ENCODE results near the gene PCMT1. TPM values are rescaled to one million over a fixed set of nuclear protein-coding genes. Genes with fewer than 3 reads are reported as not detected.

PCMT1 gene
- total RNA-seq, 1 experiment from 2014 or later = 115 TPM

- no peaks in the 10 kb centered on the region for H3K9me3 ChIP-seq (ENCODE audit: low read depth, low read length, poor library complexity, severe bottlenecking)
- BruUV-seq (replicated peaks) = no TSS peak
- H3K27me3 ChIP-seq (replicated peaks; ENCODE audit: insufficient read depth, low read depth, low read length, poor library complexity) = no peaks in the 10 kb centered on the region
- H3K4me1 ChIP-seq (ENCODE audit: insufficient read depth, low read length, poor library complexity, severe bottlenecking) = peaks cover 49% of the 10 kb centered on the region
- intact Hi-C loops (cut with micrococcal nuclease; ENCODE audit: unreplicated experiment) = no loop called here
- ChIA-PET POLR2A (ENCODE audit: low non-redundant PET) (no interaction called here), CTCF (no interaction called here)
- H3K4me3 ChIP-seq (ENCODE audit: low read depth, low read length, poor library complexity, severe bottlenecking) = no peak overlapping the region
- H3K36me3 ChIP-seq (ENCODE audit: insufficient read depth, low read length, poor library complexity, severe bottlenecking) = no peaks in the 10 kb centered on the region
- TF ChIP-seq CTCF (conservative IDR thresholded peaks at IDR 0.05; ENCODE audit: low read depth, low read length) (no peak), EZH2 (IDR thresholded peaks at IDR 0.05; ENCODE audit: borderline replicate concordance, low read depth, low read length, poor library complexity, severe bottlenecking) (no peak)
- H3K27ac ChIP-seq (ENCODE audit: low read depth, low read length, poor library complexity, severe bottlenecking) = no peak overlapping the region
- DNase-seq (ENCODE audit: low spot score) = no peak
These were observed 108.0 kb downstream of the PCMT1 start for GRCh38 chr6:149857541-149857940.

- Histone ChIP-seq H3K27me3 (replicated peaks; ENCODE audit: insufficient read depth, low read depth, low read length, poor library complexity) (no peaks in the 10 kb centered on the region), H3K9me3 (ENCODE audit: low read depth, low read length, poor library complexity, severe bottlenecking) (no peaks in the 10 kb centered on the region), H3K27ac (ENCODE audit: low read depth, low read length, poor library complexity, severe bottlenecking) (no peak overlapping the region), H3K4me1 (ENCODE audit: insufficient read depth, low read length, poor library complexity, severe bottlenecking) (peaks cover 39% of the 10 kb centered on the region), H3K36me3 (ENCODE audit: insufficient read depth, low read length, poor library complexity, severe bottlenecking) (no peaks in the 10 kb centered on the region), H3K4me3 (ENCODE audit: low read depth, low read length, poor library complexity, severe bottlenecking) (no peak overlapping the region)
- intact Hi-C loops (cut with micrococcal nuclease; ENCODE audit: unreplicated experiment) = no loop called here
- TF ChIP-seq EZH2 (IDR thresholded peaks at IDR 0.05; ENCODE audit: borderline replicate concordance, low read depth, low read length, poor library complexity, severe bottlenecking) (no peak), CTCF (conservative IDR thresholded peaks at IDR 0.05; ENCODE audit: low read depth, low read length) (no peak)
- POLR2A ChIA-PET (ENCODE audit: low non-redundant PET) = no interaction called here
- BruUV-seq (replicated peaks) = no TSS peak
- CTCF ChIA-PET = no interaction called here
- DNase-seq (ENCODE audit: low spot score) = no peak
These were observed 109.8 kb downstream of the PCMT1 start for GRCh38 chr6:149859368-149859767.

- Histone ChIP-seq H3K4me1 (ENCODE audit: insufficient read depth, low read length, poor library complexity, severe bottlenecking) (peaks cover 33% of the 10 kb centered on the region), H3K27me3 (replicated peaks; ENCODE audit: insufficient read depth, low read depth, low read length, poor library complexity) (no peaks in the 10 kb centered on the region), H3K27ac (ENCODE audit: low read depth, low read length, poor library complexity, severe bottlenecking) (no peak overlapping the region), H3K36me3 (ENCODE audit: insufficient read depth, low read length, poor library complexity, severe bottlenecking) (no peaks in the 10 kb centered on the region), H3K9me3 (ENCODE audit: low read depth, low read length, poor library complexity, severe bottlenecking) (no peaks in the 10 kb centered on the region), H3K4me3 (ENCODE audit: low read depth, low read length, poor library complexity, severe bottlenecking) (no peak overlapping the region)
- intact Hi-C loops (cut with micrococcal nuclease; ENCODE audit: unreplicated experiment) = loop anchor here (5.0 to 10.0 kb wide), 2 partner anchors 143 to 295 kb away; partner anchors contain the start of genes GINM1 and LATS1
- CTCF ChIA-PET = no interaction called here
- POLR2A ChIA-PET (ENCODE audit: low non-redundant PET) = no interaction called here
- TF ChIP-seq CTCF (conservative IDR thresholded peaks at IDR 0.05; ENCODE audit: low read depth, low read length) (no peak), EZH2 (IDR thresholded peaks at IDR 0.05; ENCODE audit: borderline replicate concordance, low read depth, low read length, poor library complexity, severe bottlenecking) (no peak)
- DNase-seq (ENCODE audit: low spot score) = no peak
- no TSS peak for BruUV-seq (replicated peaks)
These were observed 110.4 kb downstream of the PCMT1 start for GRCh38 chr6:149859938-149860337.

All from A673 (cell line).